Measurements from ENCODE around the gene RELCH.

Gene RELCH

DNA sequence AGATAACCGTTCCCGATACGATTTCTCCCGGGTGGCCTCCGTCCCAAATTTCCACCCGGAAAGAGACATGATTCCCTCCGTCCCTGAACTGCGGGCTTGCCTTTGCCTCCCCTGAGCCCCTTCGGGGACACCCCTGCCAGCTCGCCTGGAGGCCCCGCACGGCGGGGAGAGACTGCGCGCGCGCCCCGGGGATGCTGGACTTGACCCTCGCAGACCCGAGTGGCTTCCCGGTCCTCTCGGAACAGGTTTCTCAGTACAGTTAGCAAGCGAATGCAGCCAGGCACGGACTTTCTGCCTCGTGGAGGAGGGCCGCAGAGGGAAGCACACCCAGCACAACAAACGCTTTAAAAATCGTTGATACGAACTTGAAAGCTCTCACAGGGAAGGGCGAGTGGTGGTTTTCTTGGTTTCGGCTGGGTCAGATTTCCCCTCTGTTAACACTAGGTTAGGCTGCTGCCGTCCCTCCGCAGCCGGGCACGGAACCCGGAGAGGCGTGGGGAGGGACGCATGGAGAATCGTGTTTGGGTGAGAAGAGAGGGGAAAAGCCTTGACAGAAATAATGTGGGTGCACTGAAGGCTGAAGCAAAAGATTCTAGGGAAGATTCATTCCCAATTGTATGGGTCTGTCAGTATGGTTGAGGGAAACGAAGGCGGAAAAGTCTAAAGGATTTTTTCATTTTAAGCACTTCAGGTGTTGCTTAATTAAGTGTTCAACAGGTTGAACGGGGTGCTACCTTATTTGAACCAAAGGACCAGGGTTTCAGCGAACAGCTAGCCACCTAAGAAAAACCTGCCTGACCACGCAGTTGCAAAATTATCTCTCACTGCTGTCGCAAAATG is 139.0 kb downstream of the RELCH start:
- no peak for FAIRE-seq

DNA sequence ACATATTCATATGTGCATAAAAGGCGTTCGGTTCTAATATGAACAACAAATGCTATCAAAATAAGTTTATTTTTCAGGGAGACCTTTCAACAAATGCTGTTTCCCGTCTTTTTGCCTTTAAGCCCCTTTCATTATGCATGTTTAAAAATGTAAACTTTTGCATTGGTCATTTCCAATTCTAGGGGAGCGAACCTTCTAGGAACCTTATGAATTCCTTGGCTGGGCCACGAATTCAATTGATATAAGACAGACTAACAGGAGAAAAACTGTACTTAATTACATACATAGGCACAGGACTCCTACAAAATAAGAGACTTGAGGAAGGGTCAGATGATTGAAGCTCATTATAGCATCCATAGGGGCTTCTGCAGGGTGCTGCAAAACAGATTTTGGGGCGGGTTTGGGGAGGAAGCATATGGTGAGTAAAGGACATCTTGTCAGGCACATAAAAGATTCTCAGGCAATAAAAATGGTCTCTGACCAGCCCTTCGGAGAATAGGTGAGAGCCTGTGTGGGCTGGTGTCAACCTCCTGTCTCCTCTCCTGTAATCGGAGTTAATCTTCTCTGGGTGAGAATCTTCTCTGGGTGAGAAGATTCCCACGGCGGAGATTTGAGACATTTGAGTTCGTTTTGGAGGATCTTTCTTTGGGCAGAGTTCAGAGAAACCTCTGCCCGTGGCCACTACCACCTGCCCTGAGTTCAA is 139.7 kb downstream of the RELCH start:
- no peak for FAIRE-seq

DNA sequence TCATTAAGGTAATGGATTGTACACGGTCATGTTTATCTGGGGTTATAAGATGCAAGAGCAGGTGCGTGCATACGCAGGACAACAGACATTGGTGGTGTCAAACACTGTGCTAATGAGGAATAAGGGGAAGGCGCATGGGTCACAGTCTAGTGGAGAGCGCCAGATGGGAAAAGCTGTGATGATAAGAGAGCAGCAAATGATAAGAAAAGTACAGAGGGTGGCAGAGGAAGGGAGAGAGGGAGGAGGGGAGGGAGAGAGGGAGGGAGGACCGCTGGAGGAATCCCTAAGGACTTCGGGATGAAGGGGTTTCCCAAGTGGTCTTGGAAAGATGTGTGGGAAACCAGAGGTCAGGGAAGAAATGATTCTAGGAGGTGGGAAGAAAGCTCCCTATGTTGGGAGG is 140.9 kb downstream of the RELCH start:
- no peak for FAIRE-seq

DNA sequence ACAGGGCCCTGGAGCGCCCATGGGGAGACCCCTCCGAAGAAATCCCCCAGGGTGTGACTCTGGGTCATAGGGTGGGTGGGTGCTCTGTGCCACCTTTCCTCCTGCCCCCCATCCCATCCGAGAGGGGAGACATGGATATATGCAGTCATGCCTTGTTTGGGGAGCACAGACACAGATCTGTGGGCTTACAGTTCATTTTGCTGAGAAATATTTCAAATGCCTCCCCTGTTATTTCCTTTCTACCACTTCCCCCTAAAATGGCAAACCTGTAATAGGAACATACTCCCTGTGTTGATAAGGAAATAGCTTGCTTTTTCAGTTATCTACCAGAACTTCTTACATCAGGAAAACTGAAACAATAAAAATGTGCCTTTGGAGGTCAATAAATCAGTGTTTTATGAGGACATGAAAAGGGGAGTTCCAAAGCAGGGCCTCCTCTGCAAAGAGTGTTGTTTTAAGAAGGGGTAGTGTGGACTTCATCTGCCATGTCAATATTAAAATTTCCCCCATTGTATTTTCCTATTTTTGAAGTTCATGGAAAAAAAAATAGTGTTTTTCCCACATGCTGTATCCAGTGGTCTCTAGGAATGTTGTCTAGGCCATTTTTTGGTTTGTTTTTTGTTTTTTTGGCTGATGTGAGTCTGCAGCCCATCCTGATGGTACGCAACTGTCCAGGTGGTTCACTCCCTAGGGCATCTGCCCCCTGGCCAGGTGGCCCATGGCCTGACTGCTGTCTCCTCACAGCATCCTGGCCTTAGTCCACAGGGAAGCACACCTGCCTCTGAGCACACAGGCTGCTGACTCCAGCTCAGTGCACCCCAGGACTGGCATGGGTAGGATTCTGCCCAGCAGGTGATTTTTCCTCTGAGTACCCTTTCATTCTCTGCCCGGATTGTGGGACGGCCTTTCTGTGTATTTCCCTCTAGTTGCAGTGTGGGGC is 141.8 kb downstream of the RELCH start:
- no peak for FAIRE-seq

- no peak for FAIRE-seq
Observed at GRCh38 chr18:62329691-62330454, 142.8 kb downstream of the RELCH start.

GRCh38 chr18:62330650-62331049 is 143.6 kb downstream of the RELCH start:
- no peak for FAIRE-seq

GRCh38 chr18:62331581-62332356 is 144.7 kb downstream of the RELCH start:
- FAIRE-seq, result no peak

DNA sequence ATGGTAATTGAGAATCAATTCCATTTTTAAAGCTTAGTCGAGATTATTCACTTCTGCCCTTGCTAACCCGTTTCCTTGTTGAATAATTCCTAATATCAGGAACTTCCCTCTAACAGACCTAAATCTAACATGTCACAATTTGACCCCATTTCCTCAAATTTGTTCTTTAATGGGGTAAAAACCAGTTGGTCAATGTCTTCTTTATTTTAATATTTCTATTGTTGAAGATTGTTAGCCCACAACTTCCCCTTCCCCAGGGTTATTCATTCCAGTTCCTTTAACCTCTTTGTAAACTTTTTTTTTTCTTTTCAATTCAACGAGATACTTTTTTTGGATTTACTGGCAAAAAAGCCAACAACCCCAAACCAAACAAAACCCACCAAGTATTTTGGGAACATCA is 145.4 kb downstream of the RELCH start:
- no peak for FAIRE-seq

- no peak for FAIRE-seq
Observed at GRCh38 chr18:62332964-62333695, 146.1 kb downstream of the RELCH start.

- FAIRE-seq, result no peak
Observed at GRCh38 chr18:62334120-62334519, 147.1 kb downstream of the RELCH start.

DNA sequence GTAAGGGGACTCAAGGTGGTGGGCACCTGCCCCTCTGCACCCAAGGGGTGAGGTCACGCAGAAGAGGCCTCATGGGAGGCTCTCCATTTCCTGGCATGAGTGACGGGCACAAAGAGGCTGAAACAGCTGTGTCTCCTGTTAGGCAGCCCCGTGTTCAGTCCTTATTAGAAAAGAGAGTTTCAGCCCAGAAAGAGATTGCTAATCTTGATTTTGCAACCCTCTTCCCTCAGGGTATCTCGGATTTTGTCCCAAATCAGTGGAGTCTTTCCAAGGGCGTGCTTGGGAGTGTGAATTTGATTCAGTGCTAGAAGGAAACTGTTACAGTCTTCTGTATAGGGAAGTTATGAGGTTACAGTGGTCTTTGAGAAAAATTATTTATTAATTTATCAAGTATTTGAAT is 148.4 kb downstream of the RELCH start:
- FAIRE-seq, result no peak

DNA sequence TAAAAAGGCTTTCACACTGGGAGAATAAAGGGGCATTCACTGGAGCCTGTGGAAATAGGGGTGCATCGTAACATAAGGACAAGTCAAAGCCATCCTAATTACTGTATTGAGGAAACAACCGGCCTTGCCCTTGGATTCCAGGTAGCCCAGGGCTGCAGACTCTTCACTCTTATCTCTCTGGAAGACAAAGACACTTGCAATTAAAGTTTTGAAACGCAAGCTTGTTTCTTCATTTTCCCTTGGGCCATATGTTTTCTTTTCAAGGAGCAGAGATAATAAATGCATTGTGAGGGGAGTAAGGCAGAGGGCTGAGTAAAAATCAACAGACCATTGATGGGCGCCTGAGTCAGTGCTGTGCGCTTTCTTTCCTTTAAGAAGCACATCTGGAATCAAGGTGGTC is 149.6 kb downstream of the RELCH start:
- FAIRE-seq, result no peak

GRCh38 chr18:62337336-62337735 is 150.3 kb downstream of the RELCH start:
- no peak for FAIRE-seq

DNA sequence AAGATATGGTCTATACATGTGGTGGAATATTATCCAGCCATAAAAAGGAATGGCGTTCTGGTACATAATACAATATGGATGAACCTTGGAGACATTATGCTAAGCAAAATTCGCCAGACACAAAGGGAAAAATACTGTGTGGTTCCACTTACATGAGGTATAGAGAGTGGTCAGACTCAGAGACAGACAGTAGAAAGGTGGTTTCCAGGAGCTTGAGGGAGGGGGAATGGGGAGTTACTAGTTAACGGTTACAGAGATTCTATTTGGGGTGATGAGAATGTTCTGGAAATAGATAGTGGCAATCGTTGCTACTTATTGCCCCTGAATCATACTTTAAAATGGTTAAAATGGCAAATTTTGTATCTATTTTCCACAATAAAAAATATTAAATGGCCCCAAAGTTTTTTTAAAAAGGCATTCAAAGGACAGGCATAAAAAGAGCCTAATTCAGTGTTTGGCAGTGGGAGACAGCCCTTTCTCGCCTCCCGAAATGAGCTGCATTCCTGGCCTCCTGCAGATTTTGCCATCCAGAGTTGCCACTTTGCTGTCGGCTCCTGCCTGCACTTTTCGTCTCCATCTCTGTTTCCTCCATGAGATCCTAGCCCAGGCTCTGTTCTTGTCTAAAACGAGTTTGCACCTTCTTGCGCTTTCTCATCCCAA is 151.5 kb downstream of the RELCH start:
- FAIRE-seq, result no peak

GRCh38 chr18:62339106-62339988 is 152.3 kb downstream of the RELCH start:
- FAIRE-seq, result no peak

DNA sequence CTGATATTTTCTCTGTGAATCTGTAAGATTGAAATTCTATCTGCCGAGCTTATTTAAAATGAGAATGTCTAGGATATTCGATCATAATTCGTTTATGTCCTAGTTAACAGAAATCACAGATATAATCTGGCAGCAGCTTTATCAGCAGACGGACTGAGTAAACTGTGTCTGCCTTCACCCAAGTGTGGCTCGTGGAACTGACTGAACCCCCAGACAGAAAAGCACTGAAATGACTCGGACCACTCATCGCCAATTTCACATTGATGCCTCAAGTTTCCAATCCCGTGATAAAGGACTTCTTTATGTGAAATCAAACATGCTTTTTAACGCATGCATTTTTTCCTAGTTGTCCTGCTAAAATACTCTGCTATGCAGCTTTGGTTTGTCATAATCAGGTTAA is 153.9 kb downstream of the RELCH start:
- FAIRE-seq, result no peak

DNA sequence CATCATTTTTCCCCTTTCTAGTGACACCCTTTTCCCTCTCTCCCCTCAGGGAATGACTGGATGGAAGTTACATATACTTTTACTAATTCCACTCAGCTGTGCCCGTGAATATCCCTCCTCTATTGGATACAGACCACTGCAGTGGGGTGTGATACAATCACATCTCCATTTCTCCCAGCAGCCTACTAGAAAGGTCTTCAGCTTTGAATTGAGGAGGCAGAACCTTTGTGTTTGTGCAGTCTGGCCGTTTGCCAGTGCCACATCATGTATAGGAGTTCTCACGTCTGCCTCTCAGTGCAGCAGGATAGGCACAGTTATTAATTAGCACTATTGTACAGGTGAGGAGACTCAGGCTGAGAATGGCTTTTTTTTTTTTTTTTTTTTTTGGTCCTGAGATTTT is 154.4 kb downstream of the RELCH start:
- FAIRE-seq, result no peak

DNA sequence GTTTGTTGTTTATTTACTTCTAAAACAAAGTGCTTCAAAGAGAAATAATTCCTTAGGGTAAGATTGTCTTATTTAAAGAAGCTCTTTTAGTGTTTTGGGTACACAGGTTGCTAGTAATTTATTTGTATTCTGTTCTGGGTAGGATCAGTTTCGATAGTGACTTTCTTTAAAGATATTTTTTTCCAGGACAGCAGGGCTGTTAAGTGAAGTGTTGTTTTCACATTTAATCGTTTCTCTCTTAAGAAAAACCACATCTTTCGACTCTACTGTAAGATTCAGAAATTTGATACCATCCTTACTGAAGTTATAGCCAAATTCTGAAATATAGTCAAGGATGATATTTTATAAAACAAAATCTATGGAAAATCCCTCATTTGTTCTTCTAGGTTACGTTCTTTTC is 155.8 kb downstream of the RELCH start:
- no peak for FAIRE-seq

DNA sequence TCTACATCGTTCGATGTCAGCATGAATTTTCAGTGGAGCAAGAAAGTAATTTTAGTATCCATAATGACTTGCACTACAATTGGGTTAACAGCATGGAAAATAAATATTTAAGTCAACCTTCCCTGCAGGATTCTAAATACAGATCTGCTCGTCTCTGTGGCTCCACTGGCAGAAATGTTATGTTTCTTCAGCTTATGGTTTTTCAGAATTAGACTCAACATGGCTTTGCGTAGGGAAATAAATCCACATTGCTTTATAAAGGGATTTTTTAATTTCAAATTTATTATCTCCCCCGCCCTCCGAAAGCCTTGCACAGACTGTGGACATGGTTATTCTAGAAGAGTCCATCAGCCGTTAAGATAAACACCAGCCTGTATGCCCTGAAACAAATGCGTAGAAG is 156.3 kb downstream of the RELCH start:
- FAIRE-seq, result no peak

All from endometrium (tissue), 2 donors.